ENCODE results near the gene PRR33. TPM values are rescaled to one million over a fixed set of nuclear protein-coding genes. Genes with fewer than 3 reads are reported as not detected.

Gene PRR33
- polyA plus RNA-seq, 2 of the 4 experiments (the other 2 are of a cell fraction), result not detected

DNA sequence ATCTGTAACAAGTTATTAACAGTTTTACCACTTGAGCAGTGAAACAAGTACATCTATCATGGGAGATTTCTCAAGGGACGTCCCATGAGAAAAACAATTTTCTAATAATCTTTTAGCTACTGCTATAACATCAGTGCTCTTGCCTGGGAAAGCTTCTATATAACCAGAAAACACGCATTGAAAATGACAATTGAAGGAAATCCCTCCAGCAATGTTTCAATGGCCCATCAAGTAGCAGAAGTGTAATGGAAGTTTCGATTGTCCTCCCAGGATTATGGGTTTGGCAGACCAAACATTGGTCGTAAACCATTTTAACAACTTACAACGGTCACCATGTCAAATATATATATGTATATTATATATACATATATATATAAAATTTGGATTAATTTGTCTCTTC lies 8.0 kb upstream of the PRR33 start:
- DNase-seq (ENCODE audit: low read depth in 1 of 2, low spot score in 1 of 2) (no peak), FAIRE-seq (no peak), ATAC-seq (no peak)
- Histone ChIP-seq H3K27ac (no peak overlapping the region), H3K9me3 (no peaks in the 10 kb centered on the region), H3K4me3 (no peak overlapping the region), H3K4me2 (no peak overlapping the region), H3K4me1 (no peaks in the 10 kb centered on the region)
- ChIA-PET POLR2A (interaction anchor here (0.6 kb wide), 1 partner anchor 290 kb away, joined by 5 read pairs; no protein-coding TSS in a partner anchor), CTCF (interaction anchor here (0.8 to 5.8 kb wide), 10 partner anchors 11 to 251 kb away, joined by 3 to 33 read pairs (median 6); partner anchors contain the start of gene MRPL23)
- TF ChIP-seq JUNB (IDR thresholded peaks at IDR 0.05), result no peak
- no peak for TF ChIP-seq RFX5 (IDR thresholded peaks at IDR 0.05)
- no peak for TF ChIP-seq TP53 (CRISPR knock-in tag; IDR thresholded peaks at IDR 0.05)
- no peak for TF ChIP-seq CHD4 (IDR thresholded peaks at IDR 0.05; ENCODE audit: borderline replicate concordance)
- TF ChIP-seq HEYL (CRISPR knock-in tag; IDR thresholded peaks at IDR 0.05), result no peak
- no peak for TF ChIP-seq MAZ (IDR thresholded peaks at IDR 0.05; ENCODE audit: borderline replicate concordance, low read depth, low read length)
- TF ChIP-seq NR3C1 (IDR thresholded peaks at IDR 0.05), result no peak
- no peak for TF ChIP-seq HDAC2 (IDR thresholded peaks at IDR 0.05)
- no peak for TF ChIP-seq ZC3H11A (IDR thresholded peaks at IDR 0.05)
- TF ChIP-seq EP300 (IDR thresholded peaks at IDR 0.05), result no peak
- no peak for TF ChIP-seq GATA3 (IDR thresholded peaks at IDR 0.05; ENCODE audit: borderline replicate concordance)
- TF ChIP-seq PBX3 (IDR thresholded peaks at IDR 0.05), result no peak
- no peak for TF ChIP-seq SREBF2 (IDR thresholded peaks at IDR 0.05)
- TF ChIP-seq, protein P1, sequence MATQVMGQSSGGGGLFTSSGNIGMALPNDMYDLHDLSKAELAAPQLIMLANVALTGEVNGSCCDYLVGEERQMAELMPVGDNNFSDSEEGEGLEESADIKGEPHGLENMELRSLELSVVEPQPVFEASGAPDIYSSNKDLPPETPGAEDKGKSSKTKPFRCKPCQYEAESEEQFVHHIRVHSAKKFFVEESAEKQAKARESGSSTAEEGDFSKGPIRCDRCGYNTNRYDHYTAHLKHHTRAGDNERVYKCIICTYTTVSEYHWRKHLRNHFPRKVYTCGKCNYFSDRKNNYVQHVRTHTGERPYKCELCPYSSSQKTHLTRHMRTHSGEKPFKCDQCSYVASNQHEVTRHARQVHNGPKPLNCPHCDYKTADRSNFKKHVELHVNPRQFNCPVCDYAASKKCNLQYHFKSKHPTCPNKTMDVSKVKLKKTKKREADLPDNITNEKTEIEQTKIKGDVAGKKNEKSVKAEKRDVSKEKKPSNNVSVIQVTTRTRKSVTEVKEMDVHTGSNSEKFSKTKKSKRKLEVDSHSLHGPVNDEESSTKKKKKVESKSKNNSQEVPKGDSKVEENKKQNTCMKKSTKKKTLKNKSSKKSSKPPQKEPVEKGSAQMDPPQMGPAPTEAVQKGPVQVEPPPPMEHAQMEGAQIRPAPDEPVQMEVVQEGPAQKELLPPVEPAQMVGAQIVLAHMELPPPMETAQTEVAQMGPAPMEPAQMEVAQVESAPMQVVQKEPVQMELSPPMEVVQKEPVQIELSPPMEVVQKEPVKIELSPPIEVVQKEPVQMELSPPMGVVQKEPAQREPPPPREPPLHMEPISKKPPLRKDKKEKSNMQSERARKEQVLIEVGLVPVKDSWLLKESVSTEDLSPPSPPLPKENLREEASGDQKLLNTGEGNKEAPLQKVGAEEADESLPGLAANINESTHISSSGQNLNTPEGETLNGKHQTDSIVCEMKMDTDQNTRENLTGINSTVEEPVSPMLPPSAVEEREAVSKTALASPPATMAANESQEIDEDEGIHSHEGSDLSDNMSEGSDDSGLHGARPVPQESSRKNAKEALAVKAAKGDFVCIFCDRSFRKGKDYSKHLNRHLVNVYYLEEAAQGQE (IDR thresholded peaks at IDR 0.05), result no peak
- TF ChIP-seq SMC3 (IDR thresholded peaks at IDR 0.05), result no peak
- TF ChIP-seq ESRRA (IDR thresholded peaks at IDR 0.05; ENCODE audit: borderline replicate concordance, low read length), result no peak
- TF ChIP-seq, protein P2, sequence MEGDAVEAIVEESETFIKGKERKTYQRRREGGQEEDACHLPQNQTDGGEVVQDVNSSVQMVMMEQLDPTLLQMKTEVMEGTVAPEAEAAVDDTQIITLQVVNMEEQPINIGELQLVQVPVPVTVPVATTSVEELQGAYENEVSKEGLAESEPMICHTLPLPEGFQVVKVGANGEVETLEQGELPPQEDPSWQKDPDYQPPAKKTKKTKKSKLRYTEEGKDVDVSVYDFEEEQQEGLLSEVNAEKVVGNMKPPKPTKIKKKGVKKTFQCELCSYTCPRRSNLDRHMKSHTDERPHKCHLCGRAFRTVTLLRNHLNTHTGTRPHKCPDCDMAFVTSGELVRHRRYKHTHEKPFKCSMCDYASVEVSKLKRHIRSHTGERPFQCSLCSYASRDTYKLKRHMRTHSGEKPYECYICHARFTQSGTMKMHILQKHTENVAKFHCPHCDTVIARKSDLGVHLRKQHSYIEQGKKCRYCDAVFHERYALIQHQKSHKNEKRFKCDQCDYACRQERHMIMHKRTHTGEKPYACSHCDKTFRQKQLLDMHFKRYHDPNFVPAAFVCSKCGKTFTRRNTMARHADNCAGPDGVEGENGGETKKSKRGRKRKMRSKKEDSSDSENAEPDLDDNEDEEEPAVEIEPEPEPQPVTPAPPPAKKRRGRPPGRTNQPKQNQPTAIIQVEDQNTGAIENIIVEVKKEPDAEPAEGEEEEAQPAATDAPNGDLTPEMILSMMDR (IDR thresholded peaks at IDR 0.05), result no peak
- TF ChIP-seq ZSCAN20 (CRISPR knock-in tag; IDR thresholded peaks at IDR 0.05), result no peak
- 48% methylated on average over 5 of the region's 5 CpGs for WGBS (ENCODE audit: missing lambda C conversion rate)

DNA sequence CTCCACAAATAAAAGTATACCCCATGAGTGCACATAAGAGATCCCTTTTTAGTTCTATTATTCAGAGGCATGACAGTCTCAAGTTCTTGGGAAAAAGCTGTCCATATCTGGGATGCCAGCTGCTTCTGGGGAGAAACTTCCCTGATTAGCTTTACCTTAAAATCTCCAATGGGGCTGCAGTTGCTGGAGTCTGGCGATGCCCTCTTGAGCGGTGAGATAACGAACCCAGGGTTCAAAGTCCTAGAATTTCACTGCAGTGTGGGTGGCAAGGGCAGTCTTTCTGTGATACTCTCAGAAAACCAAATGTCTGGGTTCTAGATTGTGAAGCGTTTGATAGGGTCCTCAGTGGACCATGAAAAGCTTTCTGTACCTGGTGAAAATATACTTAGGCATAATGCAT lies 7.4 kb upstream of the PRR33 start:
- DNase-seq (ENCODE audit: low read depth in 1 of 2, low spot score in 1 of 2), result no peak
- ChIA-PET POLR2A (interaction anchor here (0.6 kb wide), 1 partner anchor 290 kb away, joined by 5 read pairs; no protein-coding TSS in a partner anchor), CTCF (interaction anchor here (0.9 to 5.8 kb wide), 13 partner anchors 11 to 252 kb away, joined by 3 to 33 read pairs (median 7); partner anchors contain the start of gene MRPL23)
- Histone ChIP-seq H3K27ac (no peak overlapping the region), H3K4me3 (no peak overlapping the region), H3K9me3 (no peaks in the 10 kb centered on the region), H3K4me2 (no peak overlapping the region), H3K4me1 (no peaks in the 10 kb centered on the region)
- WGBS (ENCODE audit: missing lambda C conversion rate), result 57% methylated on average over 4 of the region's 4 CpGs
- FAIRE-seq, result no peak
- no peak for ATAC-seq
- TF ChIP-seq KDM1A (IDR thresholded peaks at IDR 0.05; ENCODE audit: low read depth) (no peak), MAX (IDR thresholded peaks at IDR 0.05) (no peak), FOSL2 (IDR thresholded peaks at IDR 0.05) (no peak), FOSL2 (CRISPR knock-in tag; IDR thresholded peaks at IDR 0.05) (no peak), NPAS2 (CRISPR knock-in tag; IDR thresholded peaks at IDR 0.05; ENCODE audit: borderline replicate concordance) (no peak), PHF8 (IDR thresholded peaks at IDR 0.05; ENCODE audit: borderline replicate concordance, low read depth) (no peak), HOXA7 (CRISPR knock-in tag; IDR thresholded peaks at IDR 0.05) (no peak), RFX5 (IDR thresholded peaks at IDR 0.05) (no peak), ESRRA (IDR thresholded peaks at IDR 0.05; ENCODE audit: borderline replicate concordance, low read length) (no peak), CBX8 (IDR thresholded peaks at IDR 0.05) (no peak), ZFP36 (IDR thresholded peaks at IDR 0.05; ENCODE audit: borderline replicate concordance, partially characterized antibody) (no peak), RCOR1 (IDR thresholded peaks at IDR 0.05; ENCODE audit: low read depth, low read length) (no peak), HOXB13 (CRISPR knock-in tag; IDR thresholded peaks at IDR 0.05; ENCODE audit: low read depth) (no peak), MAFK (IDR thresholded peaks at IDR 0.05; ENCODE audit: partially characterized antibody) (no peak), TP53 (CRISPR knock-in tag; IDR thresholded peaks at IDR 0.05) (no peak), RARB (CRISPR knock-in tag; IDR thresholded peaks at IDR 0.05) (no peak)
- TF ChIP-seq, protein P3, sequence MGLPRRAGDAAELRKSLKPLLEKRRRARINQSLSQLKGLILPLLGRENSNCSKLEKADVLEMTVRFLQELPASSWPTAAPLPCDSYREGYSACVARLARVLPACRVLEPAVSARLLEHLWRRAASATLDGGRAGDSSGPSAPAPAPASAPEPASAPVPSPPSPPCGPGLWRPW (IDR thresholded peaks at IDR 0.05), result no peak
- TF ChIP-seq, protein P4, sequence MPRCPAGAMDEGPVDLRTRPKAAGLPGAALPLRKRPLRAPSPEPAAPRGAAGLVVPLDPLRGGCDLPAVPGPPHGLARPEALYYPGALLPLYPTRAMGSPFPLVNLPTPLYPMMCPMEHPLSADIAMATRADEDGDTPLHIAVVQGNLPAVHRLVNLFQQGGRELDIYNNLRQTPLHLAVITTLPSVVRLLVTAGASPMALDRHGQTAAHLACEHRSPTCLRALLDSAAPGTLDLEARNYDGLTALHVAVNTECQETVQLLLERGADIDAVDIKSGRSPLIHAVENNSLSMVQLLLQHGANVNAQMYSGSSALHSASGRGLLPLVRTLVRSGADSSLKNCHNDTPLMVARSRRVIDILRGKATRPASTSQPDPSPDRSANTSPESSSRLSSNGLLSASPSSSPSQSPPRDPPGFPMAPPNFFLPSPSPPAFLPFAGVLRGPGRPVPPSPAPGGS (IDR thresholded peaks at IDR 0.05), result no peak

Measured in A549 (cell line).